Pancreas (tissue), 10 donors: ENCODE results near the gene TM7SF2. TPM values are rescaled to one million over a fixed set of nuclear protein-coding genes. Genes with fewer than 3 reads are reported as not detected.

Experiments
- ATAC-seq, 4 donors: fragments of 200-7000 bp; cut with Tn5 transposase; one replicate each; pipeline versions ENCODE4 v1.8.0 to v1.9.1; 2020; ENCODE audit warnings: mild to moderate bottlenecking in 4 of 4, moderate library complexity in 4 of 4
- DNase-seq, 6 donors: peaks; one replicate each; pipeline ENCODE4 v3.0.0-alpha.2; 2020
- FAIRE-seq: peaks from 2 replicates; lab custom pipeline; 2012; peaks lifted over from hg19 to GRCh38; lab: Jason Lieb, UNC
- H3K27ac ChIP-seq, 4 donors: fragments of 200-600 bp; sonication (generic); 1 replicate in 3 of 4; 2 replicates in 1 of 4; pipeline versions ENCODE4 v1.5.0 to v1.8.0; 2020
- H3K27me3 ChIP-seq, 4 donors: fragments of 200-600 bp; one replicate each; pipeline ENCODE4 v1.8.0; 2021
- H3K36me3 ChIP-seq, 3 donors: fragments of 200-600 bp; sonication (generic) in 1 of 3; one replicate each; pipeline versions ENCODE4 v1.5.0 to v1.8.0; 2020 to 2021
- H3K4me1 ChIP-seq, 3 donors: fragments of 200-600 bp; one replicate each; pipeline ENCODE4 v1.8.0; 2021
- H3K4me3 ChIP-seq, 4 donors: fragments of 200-600 bp; sonication (generic) in 2 of 4; one replicate each; pipeline versions ENCODE4 v1.5.0 to v1.8.0; 2020 to 2021
- H3K9me3 ChIP-seq, 4 donors: fragments of 200-600 bp; one replicate each; pipeline ENCODE4 v1.8.0; 2021
- WGBS, 2 donors: extraction: QIAGEN DNeasy Blood & Tissue Kit; methylation state at CpG; one replicate each; pipeline ENCODE4 v1.1.7; 2013; 5-methylcytosine and 5-hydroxymethylcytosine counted together
- intact Hi-C, 3 donors: fragments of 100-400 bp; cut with DNase I; formaldehyde crosslinking; loops; one replicate each; pipeline versions ENCODE4 v1.11.1 to v1.14.2; 2022
- polyA plus RNA-seq, 2 donors: library from polyadenylated mRNA; stranded (reverse); fragments of 200-250 nt; gene quantifications; one replicate each; pipeline ENCODE4 v1.2.3, GENCODE V29; 2013
- total RNA-seq, 6 donors: library from RNA; stranded (reverse); fragmentation: NEBNext Ultra II Directional in 4 of 6; extraction: Animal tissue kit (Norgen Biotek cat#: 25700) in 4 of 6; gene quantifications; one replicate each; pipeline versions ENCODE4 v1.2.1 to v1.2.4, GENCODE V29; 2021 to 2023
- TF ChIP-seq, protein P1 (sequence below), 4 donors: fragments of 200-600 bp; sonication (generic) in 3 of 4; IDR thresholded peaks; one replicate each; pipeline versions ENCODE4 v1.5.0 to v1.8.0; 2021; ENCODE audit warnings: antibody characterized with exemption in 4 of 4
- donor health status: healthy with polysubstance abuse.
- donor health status: DM: no; HTN: no; CAD: no; lungs with moderate emphysema.
- donor health status: DM: no; HTN: no; CAD: no.
- donor health status: control.
- donor health status: control.
- donor health status: Bipolar disorder and iron deficiency.
- donor health status: DM: yes; HTN: yes; CAD: no.
- donor health status: DM: no; HTN: no; CAD: no.
- donor health status: DM: no; HTN: no; CAD: no.
- donor health status: DM: yes; HTN: yes; CAD: no.

TM7SF2 gene
- total and polyA plus RNA-seq, 8 donors: 12.8 to 203 (median 60.6) TPM

DNA sequence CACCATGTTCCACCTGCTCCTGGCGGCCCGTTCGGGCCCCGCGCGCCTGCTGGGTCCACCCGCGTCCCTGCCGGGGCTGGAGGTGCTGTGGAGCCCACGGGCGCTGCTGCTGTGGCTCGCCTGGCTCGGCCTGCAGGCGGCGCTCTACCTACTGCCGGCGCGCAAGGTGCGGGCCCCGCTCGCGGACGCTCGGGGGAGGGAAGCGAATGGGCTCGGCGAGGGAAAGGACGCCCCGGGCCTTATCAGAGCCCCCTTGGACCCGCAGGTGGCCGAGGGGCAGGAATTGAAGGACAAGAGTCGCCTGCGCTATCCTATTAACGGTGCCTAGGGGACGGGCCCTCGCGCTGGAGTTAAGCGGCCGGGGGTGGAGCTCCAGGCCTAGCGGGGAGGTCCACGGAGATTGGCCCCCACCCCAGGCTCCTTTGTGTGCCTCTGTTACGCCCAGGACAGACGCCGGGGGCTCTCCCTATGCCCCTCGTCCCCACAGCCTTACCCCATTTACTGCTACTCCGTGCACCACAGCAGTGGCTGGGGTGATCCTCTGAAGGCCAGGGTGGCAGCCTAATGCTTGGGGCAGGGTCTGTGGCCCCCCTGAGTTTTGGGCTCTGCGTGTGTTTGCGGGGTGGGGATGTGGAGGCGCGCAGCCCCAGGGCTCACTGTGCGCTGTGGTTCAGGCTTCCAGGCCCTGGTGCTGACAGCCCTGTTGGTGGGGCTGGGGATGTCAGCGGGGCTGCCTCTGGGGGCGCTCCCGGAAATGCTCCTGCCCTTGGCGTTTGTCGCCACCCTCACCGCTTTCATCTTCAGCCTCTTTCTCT, 1.1 kb downstream of the TM7SF2 start:
- WGBS, 2 donors: 5 to 7% methylated on average over 50 to 57 of the region's 57 CpGs
- peak overlapping the region; percentile 58 to 88 (median 70) for H3K27ac ChIP-seq
- DNase-seq: peak in 5 of 6 donors; percentile 63 to 91 (median 86)
- intact Hi-C loops: loop anchor here in 1 of 3 donors (10.0 kb wide), 1 partner anchor 98 kb away; the partner anchor contains the start of gene ARL2
- FAIRE-seq: no peak
- peaks cover 0 to 20% (median 7%) of the 10 kb centered on the region in 3 donors for H3K36me3 ChIP-seq
- H3K27me3 ChIP-seq: no peaks in the 10 kb centered on the region
- peaks cover 31 to 39% (median 38%) of the 10 kb centered on the region in 3 donors for H3K4me1 ChIP-seq
- no peaks in the 10 kb centered on the region for H3K9me3 ChIP-seq
- peak overlapping the region; percentile 31 to 70 (median 54) for H3K4me3 ChIP-seq
- TF ChIP-seq, protein P1, sequence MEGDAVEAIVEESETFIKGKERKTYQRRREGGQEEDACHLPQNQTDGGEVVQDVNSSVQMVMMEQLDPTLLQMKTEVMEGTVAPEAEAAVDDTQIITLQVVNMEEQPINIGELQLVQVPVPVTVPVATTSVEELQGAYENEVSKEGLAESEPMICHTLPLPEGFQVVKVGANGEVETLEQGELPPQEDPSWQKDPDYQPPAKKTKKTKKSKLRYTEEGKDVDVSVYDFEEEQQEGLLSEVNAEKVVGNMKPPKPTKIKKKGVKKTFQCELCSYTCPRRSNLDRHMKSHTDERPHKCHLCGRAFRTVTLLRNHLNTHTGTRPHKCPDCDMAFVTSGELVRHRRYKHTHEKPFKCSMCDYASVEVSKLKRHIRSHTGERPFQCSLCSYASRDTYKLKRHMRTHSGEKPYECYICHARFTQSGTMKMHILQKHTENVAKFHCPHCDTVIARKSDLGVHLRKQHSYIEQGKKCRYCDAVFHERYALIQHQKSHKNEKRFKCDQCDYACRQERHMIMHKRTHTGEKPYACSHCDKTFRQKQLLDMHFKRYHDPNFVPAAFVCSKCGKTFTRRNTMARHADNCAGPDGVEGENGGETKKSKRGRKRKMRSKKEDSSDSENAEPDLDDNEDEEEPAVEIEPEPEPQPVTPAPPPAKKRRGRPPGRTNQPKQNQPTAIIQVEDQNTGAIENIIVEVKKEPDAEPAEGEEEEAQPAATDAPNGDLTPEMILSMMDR (IDR thresholded peaks at IDR 0.05): peak; percentile 82 to 88 (median 87)
- peak; percentile 55 to 66 (median 60) for ATAC-seq

DNA sequence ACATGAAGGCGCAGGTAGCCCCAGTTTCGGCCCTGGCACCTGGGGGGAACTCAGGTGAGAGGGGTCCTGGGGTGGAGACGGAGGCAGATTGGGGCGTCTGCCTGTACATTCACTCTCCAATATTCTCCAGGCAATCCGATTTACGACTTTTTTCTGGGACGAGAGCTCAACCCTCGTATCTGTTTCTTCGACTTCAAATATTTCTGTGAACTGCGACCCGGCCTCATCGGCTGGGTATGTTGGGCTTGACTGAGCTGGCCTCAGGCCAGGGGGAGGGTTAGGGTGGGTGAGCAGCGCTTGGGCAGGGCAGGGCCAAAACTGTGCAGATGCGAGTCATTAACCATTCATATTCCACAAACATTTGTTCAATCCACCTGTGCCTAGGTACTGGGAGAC, 1.7 kb downstream of the TM7SF2 start:
- peaks cover 0 to 15% (median 4%) of the 10 kb centered on the region in 3 donors for H3K36me3 ChIP-seq
- H3K27me3 ChIP-seq: no peaks in the 10 kb centered on the region
- intact Hi-C loops: loop anchor here in 1 of 3 donors (10.0 kb wide), 1 partner anchor 99 kb away; the partner anchor contains the start of gene ARL2
- peak overlapping the region; percentile 58 to 88 (median 70) for H3K27ac ChIP-seq
- WGBS, 2 donors: 17% methylated on average over 14 of the region's 14 CpGs
- TF ChIP-seq, protein P1 (IDR thresholded peaks at IDR 0.05): no peak
- DNase-seq: peak in 3 of 6 donors; percentile 65 to 84 (median 83)
- H3K4me3 ChIP-seq: peak overlapping the region in 3 of 4 donors; percentile 51 to 70 (median 57)
- H3K4me1 ChIP-seq: peaks cover 31 to 39% (median 38%) of the 10 kb centered on the region in 3 donors
- no peak for FAIRE-seq
- H3K9me3 ChIP-seq: no peaks in the 10 kb centered on the region
- ATAC-seq: no peak

GRCh38 chr11:65113839-65114238, 2.2 kb downstream of the TM7SF2 start:
- DNase-seq (peak in 5 of 6 donors; percentile 45 to 83 (median 74)), ATAC-seq (peak in 3 of 4 donors; percentile 3 to 8 (median 7)), FAIRE-seq (no peak)
- TF ChIP-seq, protein P1 (IDR thresholded peaks at IDR 0.05): no peak
- intact Hi-C loops: loop anchor here in 1 of 3 donors (10.0 kb wide), 1 partner anchor 99 kb away; the partner anchor contains the start of gene ARL2
- WGBS, 2 donors: 10 to 15% methylated on average over 6 of the region's 6 CpGs
- Histone ChIP-seq H3K36me3 (peaks cover 0 to 10% (median 0%) of the 10 kb centered on the region in 3 donors), H3K27me3 (no peaks in the 10 kb centered on the region), H3K27ac (peak overlapping the region; percentile 58 to 88 (median 70)), H3K9me3 (no peaks in the 10 kb centered on the region), H3K4me3 (peak overlapping the region in 1 of 4 donors; percentile 70), H3K4me1 (peaks cover 31 to 39% (median 38%) of the 10 kb centered on the region in 3 donors)

DNA sequence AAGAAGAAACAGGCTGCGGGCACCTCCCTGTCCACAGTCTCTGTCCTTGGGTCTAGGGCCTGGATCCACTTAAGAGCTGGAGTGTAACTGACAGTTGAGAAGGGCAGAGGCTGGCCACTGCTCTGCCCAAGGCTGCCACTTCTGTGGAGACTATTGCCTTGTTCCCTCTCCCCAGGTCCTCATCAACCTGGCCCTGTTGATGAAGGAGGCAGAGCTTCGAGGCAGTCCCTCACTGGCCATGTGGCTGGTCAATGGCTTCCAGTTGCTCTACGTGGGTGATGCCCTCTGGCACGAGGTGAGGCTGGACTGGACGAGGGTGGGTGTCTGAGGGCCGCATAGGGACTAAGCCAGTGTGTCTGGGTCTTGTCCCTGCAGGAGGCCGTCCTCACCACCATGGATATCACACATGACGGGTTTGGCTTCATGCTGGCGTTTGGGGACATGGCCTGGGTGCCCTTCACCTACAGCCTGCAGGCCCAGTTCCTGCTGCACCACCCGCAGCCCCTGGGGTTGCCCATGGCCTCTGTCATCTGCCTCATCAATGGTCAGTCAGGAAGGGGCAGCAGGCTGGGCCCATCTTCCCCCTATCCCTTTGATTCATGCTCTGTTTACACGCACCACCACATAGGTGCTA, 3.0 kb downstream of the TM7SF2 start:
- Histone ChIP-seq H3K9me3 (no peaks in the 10 kb centered on the region), H3K27me3 (no peaks in the 10 kb centered on the region), H3K27ac (peak overlapping the region in 3 of 4 donors; percentile 38 to 75 (median 58)), H3K36me3 (peaks cover 0 to 10% (median 0%) of the 10 kb centered on the region in 3 donors), H3K4me3 (no peak overlapping the region), H3K4me1 (peaks cover 31 to 39% (median 38%) of the 10 kb centered on the region in 3 donors)
- TF ChIP-seq, protein P1 (IDR thresholded peaks at IDR 0.05): no peak
- no peak for FAIRE-seq
- peak in 3 of 6 donors; percentile 40 to 74 (median 45) for DNase-seq
- intact Hi-C loops: loop anchor here in 1 of 3 donors (10.0 kb wide), 1 partner anchor 100 kb away; the partner anchor contains the start of gene ARL2
- ATAC-seq: no peak
- 85 to 88% methylated on average over 11 of the region's 11 CpGs for WGBS, 2 donors
